HepG2 (cell line): Measurements from ENCODE around the gene CCR5AS.

Experiments
- ATAC-seq: fragments of 200-7000 bp; cut with Tn5 transposase; 3 replicates; pipeline ENCODE4 v1.9.1; 2020; ENCODE audit warnings: mild to moderate bottlenecking, moderate library complexity
- BruUV-seq: library from RNA; stranded (reverse); fragments of 400-500 nt; replicated peaks from 2 replicates; lab custom pipeline; 2021; lab: Mats Ljungman, UMichigan
- CTCF ChIA-PET: fragments of 300-600 bp; formaldehyde crosslinking; extraction: SDS; loops from one replicate; lab custom pipeline; 2021; ENCODE audit warnings: low total read pairs, inconsistent platforms, low intra/inter-chr PET ratio; lab: Yijun Ruan, JAX
- POLR2A ChIA-PET: fragments of 350-600 bp; sonication (Branson Sonifier 250); formaldehyde crosslinking; loops from one replicate; lab custom pipeline; 2020; ENCODE audit warnings: antibody characterized with exemption, inconsistent platforms; lab: Yijun Ruan, JAX
- DNase-seq: peaks from one replicate; pipeline ENCODE4 v3.0.0-alpha.2; 2015; ENCODE audit warnings: low spot score
- FAIRE-seq: peaks from 3 replicates; lab custom pipeline; 2011; peaks lifted over from hg19 to GRCh38; lab: Jason Lieb, UNC
- H2AFZ ChIP-seq: one replicate; pipeline ENCODE4 v1.6.1; 2011; ENCODE audit warnings: low read length, inconsistent platforms
- H3K27ac ChIP-seq: fragments of 300-600 bp; 3 replicates; pipeline ENCODE4 v1.8.0; 2011; ENCODE audit warnings: mixed run types, mild to moderate bottlenecking, mixed read lengths, low read length, inconsistent platforms; ENCODE audit not compliant: insufficient read depth; ENCODE audit errors: extremely low read length
- H3K27me3 ChIP-seq, 2 experiments: fragments of 200-600 bp in 1 of 2; 2 replicates in 1 of 2; 3 replicates in 1 of 2; pipeline versions ENCODE4 v1.6.0 to v1.8.0; 2011; ENCODE audit warnings: low read length in 2 of 2, mild to moderate bottlenecking in 2 of 2, moderate library complexity in 2 of 2, inconsistent platforms in 1 of 2; ENCODE audit not compliant: insufficient read depth in 2 of 2, control insufficient read depth in 1 of 2
- H3K36me3 ChIP-seq, 2 experiments: fragments of 200-600 bp in 1 of 2; replicated peaks in 1 of 2; 2 replicates in 1 of 2; 3 replicates in 1 of 2; pipeline versions ENCODE4 v1.5.1 to v1.8.0; 2011; ENCODE audit warnings: low read length in 2 of 2, inconsistent platforms in 1 of 2; ENCODE audit not compliant: insufficient read depth in 2 of 2, control insufficient read depth in 1 of 2
- H3K4me1 ChIP-seq: 2 replicates; pipeline ENCODE4 v1.5.1; 2012; ENCODE audit warnings: low read length, inconsistent platforms; ENCODE audit not compliant: insufficient read depth
- H3K4me2 ChIP-seq: 2 replicates; pipeline ENCODE4 v1.6.0; 2011; ENCODE audit warnings: low read depth, low read length, inconsistent platforms
- H3K4me3 ChIP-seq, 3 experiments: fragments of 200-600 bp in 1 of 3; sonication (generic), shearing (Covaris generic) in 1 of 3; replicated peaks in 1 of 3; 2 replicates each; pipeline ENCODE4 v1.5.1; 2011 to 2016; ENCODE audit warnings: low read length in 3 of 3, inconsistent platforms in 2 of 3, low read depth in 2 of 3, mild to moderate bottlenecking in 2 of 3, control low read depth in 1 of 3, mixed read lengths in 1 of 3; ENCODE audit not compliant: insufficient read depth in 1 of 3
- H3K79me2 ChIP-seq: one replicate; pipeline ENCODE4 v1.6.1; 2011; ENCODE audit warnings: low read length, inconsistent platforms; ENCODE audit not compliant: insufficient read depth
- H3K9ac ChIP-seq: 2 replicates; pipeline ENCODE4 v1.6.0; 2011; ENCODE audit warnings: mild to moderate bottlenecking, low read depth, low read length, inconsistent platforms; ENCODE audit not compliant: insufficient read depth
- H3K9me3 ChIP-seq: 2 replicates; pipeline ENCODE4 v1.5.1; 2012; ENCODE audit warnings: mild to moderate bottlenecking, low read length
- H4K20me1 ChIP-seq: 2 replicates; pipeline ENCODE4 v1.6.0; 2011; ENCODE audit warnings: inconsistent platforms, mild to moderate bottlenecking, low read length, moderate library complexity; ENCODE audit not compliant: insufficient read depth
- CBX2 ChIP-seq, 2 experiments: fragments of 200-600 bp in 1 of 2; sonication (generic); formaldehyde crosslinking in 1 of 2; IDR thresholded peaks; 2 replicates each; pipeline versions ENCODE4 v1.7.0 to v1.8.1; 2018 to 2022; ENCODE audit warnings: low read depth in 2 of 2, low read length in 1 of 2, mild to moderate bottlenecking in 1 of 2, missing genetic modification reagents in 1 of 2
- MAFF ChIP-seq: IDR thresholded peaks from 2 replicates; pipeline ENCODE4 v1.6.1; 2011; ENCODE audit warnings: low read depth, low read length, improper control_type of control experiment
- MAFK ChIP-seq, 2 experiments: IDR thresholded peaks in 1 of 2; conservative IDR thresholded peaks in 1 of 2; 2 replicates each; pipeline ENCODE4 v1.6.1; 2011; ENCODE audit warnings: improper control_type of control experiment in 2 of 2, low read length in 2 of 2
- NCOA5 ChIP-seq: sonication (generic); formaldehyde crosslinking; IDR thresholded peaks from 2 replicates; pipeline ENCODE4 v1.4.0; 2020; ENCODE audit warnings: missing genetic modification reagents
- RAD51 ChIP-seq: fragments of 450-650 bp; IDR thresholded peaks from 2 replicates; pipeline ENCODE4 v1.6.1; 2016; ENCODE audit warnings: borderline replicate concordance
- REXO4 ChIP-seq: sonication (generic); formaldehyde crosslinking; IDR thresholded peaks from 2 replicates; pipeline ENCODE4 v1.8.0; 2022; ENCODE audit warnings: missing genetic modification reagents, mild to moderate bottlenecking, borderline replicate concordance
- SCMH1 ChIP-seq: sonication (generic); formaldehyde crosslinking; IDR thresholded peaks from 2 replicates; pipeline ENCODE4 v1.9.0; 2021; ENCODE audit warnings: missing genetic modification reagents, mild to moderate bottlenecking, borderline replicate concordance
- TGIF2 ChIP-seq: IDR thresholded peaks from 2 replicates; pipeline ENCODE4 v1.6.1; 2016; ENCODE audit warnings: control low read depth, missing compliant biosample characterization
- XBP1 ChIP-seq: sonication (generic); formaldehyde crosslinking; IDR thresholded peaks from 2 replicates; pipeline ENCODE4 v1.5.0; 2020; ENCODE audit warnings: missing genetic modification reagents
- YY1 ChIP-seq: IDR thresholded peaks from 2 replicates; pipeline ENCODE4 v1.6.1; 2011; ENCODE audit warnings: low read length, low read depth, moderate library complexity, mild to moderate bottlenecking; ENCODE audit not compliant: insufficient read depth, insufficient replicate concordance
- WGBS: methylation state at CpG from one replicate; pipeline ENCODE4 v1.1.6; 2017; ENCODE audit warnings: low lambda C conversion rate; 5-methylcytosine and 5-hydroxymethylcytosine counted together
- in situ Hi-C: cut with HindIII; loops from 2 replicates; pipeline ENCODE4 v1.10.0; 2017; ENCODE audit warnings: low pct_unique_long_range_greater_than_20kb; ENCODE audit not compliant: extremely low pct_ligation_motif_present
- intact Hi-C: fragments of 100-400 bp; cut with micrococcal nuclease; formaldehyde crosslinking; loops from one replicate; pipeline ENCODE4 v1.10.0; 2022; ENCODE audit not compliant: unreplicated experiment

The CCR5AS gene

GRCh38 chr3:46375218-46375617 is 31.6 kb downstream of the CCR5AS start:
- Histone ChIP-seq H3K9me3 (no peaks in the 10 kb centered on the region), H3K9ac (no peak overlapping the region), H3K4me2 (no peak overlapping the region), H4K20me1 (no peaks in the 10 kb centered on the region), H3K27ac (no peak overlapping the region), H3K4me3 (no peak overlapping the region), H2AFZ (no peak overlapping the region), H3K79me2 (no peaks in the 10 kb centered on the region), H3K36me3 (no peaks in the 10 kb centered on the region), H3K27me3 (peaks cover 2 to 8% of the 10 kb centered on the region in 2 experiments; a peak in 3 of 5 replicates), H3K4me1 (no peaks in the 10 kb centered on the region)
- in situ Hi-C loops (no loop called here), intact Hi-C loops (no loop called here)
- no peak for DNase-seq
- TF ChIP-seq TGIF2 (CRISPR knock-in tag) (no peak), YY1 (no peak), RAD51 (no peak), XBP1 (no peak), SCMH1 (CRISPR knock-in tag) (no peak)
- 0% methylated on average over 2 of the region's 2 CpGs for WGBS
- CTCF ChIA-PET, result no interaction called here
- no peak for FAIRE-seq
- ATAC-seq, result no peak
- BruUV-seq, result no TSS peak
- POLR2A ChIA-PET, result no interaction called here

GRCh38 chr3:46374755-46375154 is 32.1 kb downstream of the CCR5AS start:
- FAIRE-seq (no peak), DNase-seq (no peak), ATAC-seq (no peak)
- H3K4me2 ChIP-seq, result no peak overlapping the region
- no TSS peak for BruUV-seq
- no peaks in the 10 kb centered on the region for H3K36me3 ChIP-seq
- no peaks in the 10 kb centered on the region for H4K20me1 ChIP-seq
- intact Hi-C loops, result no loop called here
- H3K79me2 ChIP-seq, result no peaks in the 10 kb centered on the region
- H3K4me1 ChIP-seq, result no peaks in the 10 kb centered on the region
- TF ChIP-seq MAFK (conservative IDR thresholded peaks at IDR 0.05 in 1 of 2, IDR thresholded peaks at IDR 0.05 in 1 of 2; ENCODE audit: low read length in 2 of 2) (peak; percentile 51 to 74), CBX2 (IDR thresholded peaks at IDR 0.05; ENCODE audit: low read depth, low read length) (no peak), CBX2 (CRISPR knock-in tag; IDR thresholded peaks at IDR 0.05; ENCODE audit: low read depth) (no peak), NCOA5 (CRISPR knock-in tag) (no peak), MAFF (peak; percentile 42; the same call in 1 of the 2 replicates), REXO4 (CRISPR knock-in tag) (no peak)
- H3K9me3 ChIP-seq, result no peaks in the 10 kb centered on the region
- in situ Hi-C loops, result no loop called here
- no peak overlapping the region for H2AFZ ChIP-seq
- WGBS, result 17% methylated on average over 3 of the region's 3 CpGs
- no peak overlapping the region for H3K4me3 ChIP-seq
- no peak overlapping the region for H3K27ac ChIP-seq
- peaks cover 2 to 9% of the 10 kb centered on the region in 2 experiments; a peak in 3 of 5 replicates for H3K27me3 ChIP-seq
- ChIA-PET CTCF (no interaction called here), POLR2A (no interaction called here)
- no peak overlapping the region for H3K9ac ChIP-seq
